Astrocyte (in vitro differentiated cells and primary cell): ENCODE measurements around the gene GRIK5.

Experiments
- EZH2 ChIP-seq: IDR thresholded peaks from 2 replicates; pipeline ENCODE4 v1.6.1; 2012; ENCODE audit warnings: mild to moderate bottlenecking, low read length, inconsistent platforms; ENCODE audit not compliant: insufficient read depth
- TF ChIP-seq, protein P1 (sequence below): IDR thresholded peaks from 2 replicates; pipeline ENCODE4 v1.5.1; 2011; ENCODE audit warnings: low read depth, mild to moderate bottlenecking, inconsistent platforms, low read length, moderate library complexity; ENCODE audit not compliant: insufficient read depth

DNA sequence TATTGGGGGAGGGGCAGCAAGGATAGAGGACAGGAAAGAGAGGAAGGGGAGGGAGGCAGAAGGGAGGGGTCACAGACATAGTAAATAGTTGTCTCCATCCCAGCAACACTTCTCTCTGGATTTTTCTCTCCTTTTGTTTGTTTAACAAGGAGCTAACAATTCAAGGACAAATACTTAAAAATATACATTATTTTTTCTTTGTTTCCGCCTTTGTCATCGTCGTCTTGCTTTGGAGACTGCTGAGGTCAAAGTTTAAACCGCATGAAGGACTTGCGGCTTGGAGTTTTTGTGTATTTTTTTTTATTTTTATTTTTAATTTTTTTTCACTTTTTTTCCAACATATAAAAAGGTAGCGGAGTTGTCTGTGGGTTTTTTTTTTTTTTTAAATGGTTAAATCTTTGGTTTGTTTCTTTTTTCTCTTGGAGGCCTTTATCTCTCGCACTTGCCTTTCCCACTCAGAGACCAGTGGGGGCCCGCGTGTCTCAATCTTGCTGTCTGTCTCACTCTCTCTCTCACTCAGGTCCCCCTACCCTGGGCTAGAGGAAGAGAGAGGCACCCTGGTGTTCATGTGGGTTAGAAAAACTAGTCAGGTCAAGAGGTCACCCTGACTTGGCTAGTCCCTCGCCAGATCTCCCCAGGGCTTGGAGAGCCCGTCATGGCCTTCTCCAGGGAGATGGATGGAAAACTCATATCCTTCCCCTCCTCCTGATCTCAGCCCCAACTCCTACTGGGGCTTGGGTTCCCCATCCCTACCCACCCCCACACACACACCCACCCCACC is 17.0 kb upstream of the GRIK5 start:
- TF ChIP-seq, protein P1, sequence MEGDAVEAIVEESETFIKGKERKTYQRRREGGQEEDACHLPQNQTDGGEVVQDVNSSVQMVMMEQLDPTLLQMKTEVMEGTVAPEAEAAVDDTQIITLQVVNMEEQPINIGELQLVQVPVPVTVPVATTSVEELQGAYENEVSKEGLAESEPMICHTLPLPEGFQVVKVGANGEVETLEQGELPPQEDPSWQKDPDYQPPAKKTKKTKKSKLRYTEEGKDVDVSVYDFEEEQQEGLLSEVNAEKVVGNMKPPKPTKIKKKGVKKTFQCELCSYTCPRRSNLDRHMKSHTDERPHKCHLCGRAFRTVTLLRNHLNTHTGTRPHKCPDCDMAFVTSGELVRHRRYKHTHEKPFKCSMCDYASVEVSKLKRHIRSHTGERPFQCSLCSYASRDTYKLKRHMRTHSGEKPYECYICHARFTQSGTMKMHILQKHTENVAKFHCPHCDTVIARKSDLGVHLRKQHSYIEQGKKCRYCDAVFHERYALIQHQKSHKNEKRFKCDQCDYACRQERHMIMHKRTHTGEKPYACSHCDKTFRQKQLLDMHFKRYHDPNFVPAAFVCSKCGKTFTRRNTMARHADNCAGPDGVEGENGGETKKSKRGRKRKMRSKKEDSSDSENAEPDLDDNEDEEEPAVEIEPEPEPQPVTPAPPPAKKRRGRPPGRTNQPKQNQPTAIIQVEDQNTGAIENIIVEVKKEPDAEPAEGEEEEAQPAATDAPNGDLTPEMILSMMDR = no peak
- no peak for TF ChIP-seq EZH2
